Endothelial cell of umbilical vein (primary cell): Measurements from ENCODE around the gene ATOSB. TPM values are rescaled to one million over a fixed set of nuclear protein-coding genes. Genes with fewer than 3 reads are reported as not detected.

Experiments
- BruUV-seq: library from RNA; stranded (reverse); fragments of 400-500 nt; replicated peaks from 2 replicates; lab custom pipeline; 2021; lab: Mats Ljungman, UMichigan
- CTCF ChIA-PET: fragments of 300-600, 350-600 bp; sonication (Branson Sonifier 250); formaldehyde crosslinking; loops from one replicate; lab custom pipeline; 2021; ENCODE audit warnings: antibody characterized with exemption, inconsistent platforms; lab: Charles Lee
- POLR2A ChIA-PET: fragments of 300-600, 350-600 bp; sonication (Branson Sonifier 250); formaldehyde crosslinking; loops from one replicate; lab custom pipeline; 2021; ENCODE audit warnings: antibody characterized with exemption, inconsistent platforms; lab: Charles Lee
- DNase-seq: peaks from one replicate; pipeline ENCODE4 v3.0.0-alpha.2; 2011; ENCODE audit warnings: low read depth, low spot score
- FAIRE-seq: peaks from 2 replicates; lab custom pipeline; 2011; peaks lifted over from hg19 to GRCh38; lab: Jason Lieb, UNC
- H2AFZ ChIP-seq: 2 replicates; pipeline ENCODE4 v1.6.0; 2012; ENCODE audit warnings: low read depth, low read length, control low read depth, inconsistent platforms
- H3K27ac ChIP-seq: 2 replicates; pipeline ENCODE4 v1.5.1; 2011; ENCODE audit warnings: low read depth, mild to moderate bottlenecking, control low read depth, low read length, moderate library complexity; ENCODE audit not compliant: insufficient read depth
- H3K27me3 ChIP-seq, 2 experiments: 2 replicates each; pipeline versions ENCODE4 v1.6.0 to v1.6.1; 2011; ENCODE audit warnings: low read length in 2 of 2, mixed read lengths in 1 of 2; ENCODE audit not compliant: control insufficient read depth in 2 of 2, insufficient read depth in 2 of 2
- H3K36me3 ChIP-seq, 2 experiments: 2 replicates in 1 of 2; 3 replicates in 1 of 2; pipeline ENCODE4 v1.5.1; 2011; ENCODE audit warnings: low read length in 2 of 2, mild to moderate bottlenecking in 1 of 2, moderate library complexity in 1 of 2; ENCODE audit not compliant: control insufficient read depth in 2 of 2, insufficient read depth in 2 of 2; ENCODE audit errors: extremely low read depth in 1 of 2
- H3K4me1 ChIP-seq: 3 replicates; pipeline ENCODE4 v1.5.1; 2011; ENCODE audit warnings: mild to moderate bottlenecking, low read length; ENCODE audit not compliant: control insufficient read depth, insufficient read depth; ENCODE audit errors: extremely low read depth
- H3K4me2 ChIP-seq: 2 replicates; pipeline ENCODE4 v1.6.1; 2011; ENCODE audit warnings: low read length, control low read depth, mixed read lengths; ENCODE audit not compliant: insufficient read depth
- H3K4me3 ChIP-seq, 3 experiments: fragments of 200-600 bp in 1 of 3; sonication (generic), shearing (Covaris generic) in 1 of 3; replicated peaks in 1 of 3; 2 replicates each; pipeline ENCODE4 v1.5.1; 2011 to 2016; ENCODE audit warnings: control low read depth in 3 of 3, low read length in 3 of 3, mild to moderate bottlenecking in 2 of 3, inconsistent platforms in 1 of 3, low read depth in 1 of 3, moderate library complexity in 1 of 3; ENCODE audit not compliant: insufficient read depth in 1 of 3
- H3K79me2 ChIP-seq: 2 replicates; pipeline ENCODE4 v1.6.0; 2012; ENCODE audit warnings: low read length, inconsistent platforms; ENCODE audit not compliant: control insufficient read depth, insufficient read depth
- H3K9ac ChIP-seq: replicated peaks from 2 replicates; pipeline ENCODE3; 2011; ENCODE audit warnings: low read length, control low read depth; ENCODE audit not compliant: insufficient read depth; ENCODE audit errors: extremely low read depth
- H3K9me1 ChIP-seq: replicated peaks from 3 replicates; pipeline ENCODE4 v1.6.0; 2011; ENCODE audit warnings: mild to moderate bottlenecking, low read length; ENCODE audit not compliant: control insufficient read depth, insufficient read depth; ENCODE audit errors: extremely low read depth
- H3K9me3 ChIP-seq: replicated peaks from 2 replicates; pipeline ENCODE4 v1.5.1; 2012; ENCODE audit warnings: low read length, inconsistent platforms; ENCODE audit not compliant: control insufficient read depth, insufficient read depth
- H4K20me1 ChIP-seq: replicated peaks from 2 replicates; pipeline ENCODE3; 2011; ENCODE audit warnings: mild to moderate bottlenecking, low read length; ENCODE audit not compliant: control insufficient read depth, insufficient read depth; ENCODE audit errors: extremely low read depth
- EZH2 ChIP-seq: IDR thresholded peaks from 2 replicates; pipeline ENCODE4 v1.6.1; 2012; ENCODE audit warnings: borderline replicate concordance, low read depth, mild to moderate bottlenecking, moderate library complexity, low read length, inconsistent platforms; ENCODE audit not compliant: severe bottlenecking
- FOS ChIP-seq: IDR thresholded peaks from 2 replicates; pipeline ENCODE4 v1.6.1; 2011; ENCODE audit warnings: mild to moderate bottlenecking, low read length, moderate library complexity, borderline replicate concordance; ENCODE audit not compliant: insufficient read depth
- GATA2 ChIP-seq: IDR thresholded peaks from 2 replicates; pipeline ENCODE4 v1.7.0; 2011; ENCODE audit warnings: low read depth, mild to moderate bottlenecking, moderate library complexity, mixed read lengths, low read length; ENCODE audit not compliant: insufficient read length, insufficient read depth
- JUN ChIP-seq: IDR thresholded peaks from 2 replicates; pipeline ENCODE4 v1.6.1; 2011; ENCODE audit warnings: borderline replicate concordance, low read depth; ENCODE audit not compliant: insufficient read length, insufficient read depth
- MYC ChIP-seq: IDR thresholded peaks from one replicate; pipeline ENCODE4 v1.6.1; 2011; ENCODE audit warnings: mild to moderate bottlenecking, low read depth, low read length
- POLR2A ChIP-seq: IDR thresholded peaks from 2 replicates; pipeline ENCODE4 v1.6.1; 2012; ENCODE audit warnings: low read depth, mild to moderate bottlenecking, control low read depth, low read length
- POLR2AphosphoS5 ChIP-seq: IDR thresholded peaks from 2 replicates; pipeline ENCODE4 v1.6.1; 2012; ENCODE audit warnings: low read depth, mild to moderate bottlenecking, control low read depth, low read length, moderate library complexity; ENCODE audit not compliant: insufficient read depth
- dilution Hi-C: fragments of 300-500 bp; cut with MboI; formaldehyde crosslinking; loops from one replicate; pipeline ENCODE4 v1.15.0; 2019; ENCODE audit warnings: low sequenced_read_pairs; ENCODE audit not compliant: extremely low pct_ligation_motif_present
- intact Hi-C: fragments of 100-400 bp; cut with micrococcal nuclease; formaldehyde crosslinking; loops from one replicate; pipeline ENCODE4 v1.10.0; 2022
- polyA plus RNA-seq, 4 experiments: library from polyadenylated mRNA; depleted of rRNA in 3 of 4; stranded (reverse) in 3 of 4; unstranded in 1 of 4; fragments of >200 nt; gene quantifications; 2 replicates each; pipeline versions ENCODE4 v1.2.1 to v1.2.3, GENCODE V29; 2011 to 2012; ENCODE audit warnings: missing spikeins in 1 of 4
- total RNA-seq: library from RNA; stranded (reverse); gene quantifications from 2 replicates; pipeline ENCODE4 v1.2.3, GENCODE V29; 2021
- TF ChIP-seq, protein P1 (sequence below): IDR thresholded peaks from 2 replicates; pipeline ENCODE4 v1.6.1; 2011; ENCODE audit not compliant: insufficient read depth, insufficient read length
- TF ChIP-seq, protein P2 (sequence below), 2 donors: IDR thresholded peaks; 1 replicate in 1 of 2; 2 replicates in 1 of 2; pipeline ENCODE4 v1.5.1; 2011; ENCODE audit warnings: low read length in 2 of 2, mild to moderate bottlenecking in 2 of 2, moderate library complexity in 2 of 2, control low read depth in 1 of 2, inconsistent platforms in 1 of 2, low read depth in 1 of 2; ENCODE audit not compliant: insufficient read depth in 1 of 2; ENCODE audit errors: extremely low read depth in 1 of 2

ATOSB gene
- total and polyA plus RNA-seq, 2 donors (not counting 3 experiments of a cell fraction or from before 2014, with no cell fraction given) = 34.7 to 58.0 TPM

DNA sequence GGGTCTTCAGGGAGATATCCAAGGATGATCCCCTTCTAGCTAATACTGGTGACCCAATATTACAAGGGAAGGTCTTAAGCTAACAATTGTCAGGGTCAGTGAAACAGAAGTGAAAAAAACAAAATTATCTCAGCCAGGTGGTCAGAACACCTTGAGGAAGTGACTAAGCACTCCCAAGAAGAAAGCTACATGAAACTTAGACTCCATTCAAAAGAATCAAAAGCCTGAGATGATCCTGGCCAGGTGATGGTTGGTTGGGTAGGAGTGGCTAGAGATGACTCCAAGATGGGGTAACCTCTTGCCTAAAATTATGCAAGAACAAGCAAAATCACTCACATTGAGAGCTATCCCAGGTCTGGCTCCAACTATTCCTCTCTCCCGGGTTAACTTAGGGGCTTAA lies 48.6 kb downstream of the ATOSB start:
- Histone ChIP-seq H3K4me1 (peaks cover 25% of the 10 kb centered on the region), H3K27ac (no peak overlapping the region), H3K36me3 (peaks cover 45 to 49% of the 10 kb centered on the region in 2 experiments), H3K4me3 (no peak overlapping the region), H3K79me2 (peaks cover 79% of the 10 kb centered on the region), H3K4me2 (no peak overlapping the region), H2AFZ (no peak overlapping the region), H3K27me3 (no peaks in the 10 kb centered on the region), H4K20me1 (peaks cover 16% of the 10 kb centered on the region), H3K9me3 (no peaks in the 10 kb centered on the region), H3K9me1 (no peaks in the 10 kb centered on the region), H3K9ac (no peak overlapping the region)
- dilution Hi-C loops = no loop called here
- DNase-seq = no peak
- no peak for FAIRE-seq
- intact Hi-C loops = no loop called here
- TF ChIP-seq GATA2 (no peak), MYC (no peak), JUN (no peak), FOS (no peak), POLR2A (no peak), EZH2 (no peak), POLR2AphosphoS5 (no peak)
- TF ChIP-seq, protein P1, sequence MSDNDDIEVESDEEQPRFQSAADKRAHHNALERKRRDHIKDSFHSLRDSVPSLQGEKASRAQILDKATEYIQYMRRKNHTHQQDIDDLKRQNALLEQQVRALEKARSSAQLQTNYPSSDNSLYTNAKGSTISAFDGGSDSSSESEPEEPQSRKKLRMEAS = no peak
- TF ChIP-seq, protein P2, sequence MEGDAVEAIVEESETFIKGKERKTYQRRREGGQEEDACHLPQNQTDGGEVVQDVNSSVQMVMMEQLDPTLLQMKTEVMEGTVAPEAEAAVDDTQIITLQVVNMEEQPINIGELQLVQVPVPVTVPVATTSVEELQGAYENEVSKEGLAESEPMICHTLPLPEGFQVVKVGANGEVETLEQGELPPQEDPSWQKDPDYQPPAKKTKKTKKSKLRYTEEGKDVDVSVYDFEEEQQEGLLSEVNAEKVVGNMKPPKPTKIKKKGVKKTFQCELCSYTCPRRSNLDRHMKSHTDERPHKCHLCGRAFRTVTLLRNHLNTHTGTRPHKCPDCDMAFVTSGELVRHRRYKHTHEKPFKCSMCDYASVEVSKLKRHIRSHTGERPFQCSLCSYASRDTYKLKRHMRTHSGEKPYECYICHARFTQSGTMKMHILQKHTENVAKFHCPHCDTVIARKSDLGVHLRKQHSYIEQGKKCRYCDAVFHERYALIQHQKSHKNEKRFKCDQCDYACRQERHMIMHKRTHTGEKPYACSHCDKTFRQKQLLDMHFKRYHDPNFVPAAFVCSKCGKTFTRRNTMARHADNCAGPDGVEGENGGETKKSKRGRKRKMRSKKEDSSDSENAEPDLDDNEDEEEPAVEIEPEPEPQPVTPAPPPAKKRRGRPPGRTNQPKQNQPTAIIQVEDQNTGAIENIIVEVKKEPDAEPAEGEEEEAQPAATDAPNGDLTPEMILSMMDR (IDR thresholded peaks at IDR 0.05; ENCODE audit: extremely low read depth in 1 of 2, insufficient read depth in 1 of 2, low read depth in 1 of 2, low read length in 2 of 2) = no peak
- POLR2A ChIA-PET = interaction anchor here (0.8 kb wide), 1 partner anchor 13 kb away, joined by 3 read pairs; the partner anchor contains the start of gene FANCG
- BruUV-seq = no TSS peak
- CTCF ChIA-PET = interaction anchor here (1.1 to 1.4 kb wide), 2 partner anchors 16 to 167 kb away, joined by 3 to 11 read pairs; no protein-coding TSS in a partner anchor
